ENCODE measurements around the gene OSBPL5. TPM values are rescaled to one million over a fixed set of nuclear protein-coding genes. Genes with fewer than 3 reads are reported as not detected.

Gene OSBPL5
- total RNA-seq, 1 experiment from 2014 or later, result 115 TPM

- no TSS peak for BruUV-seq (replicated peaks)
- intact Hi-C loops (cut with micrococcal nuclease), result no loop called here
- H3K27ac Mint-ChIP-seq (ENCODE audit: low read depth, unreplicated experiment), result no peak overlapping the region
These were observed 8.8 kb downstream of the OSBPL5 start for GRCh38 chr11:3156282-3156660.

GRCh38 chr11:3155691-3156258 lies 9.3 kb downstream of the OSBPL5 start:
- ChIA-PET CTCF (interaction anchor here (0.7 kb wide), 1 partner anchor 66 kb away, joined by 3 read pairs; no protein-coding TSS in a partner anchor), POLR2A (interaction anchor here (0.9 kb wide), 1 partner anchor 26 kb away, joined by 3 read pairs; no protein-coding TSS in a partner anchor)
- H3K27ac Mint-ChIP-seq (ENCODE audit: low read depth, unreplicated experiment), result no peak overlapping the region
- DNase-seq (ENCODE audit: unreplicated experiment), result no peak
- no peaks in the 10 kb centered on the region for H3K27me3 Mint-ChIP-seq (ENCODE audit: insufficient read depth, unreplicated experiment)
- TF ChIP-seq, protein P1, sequence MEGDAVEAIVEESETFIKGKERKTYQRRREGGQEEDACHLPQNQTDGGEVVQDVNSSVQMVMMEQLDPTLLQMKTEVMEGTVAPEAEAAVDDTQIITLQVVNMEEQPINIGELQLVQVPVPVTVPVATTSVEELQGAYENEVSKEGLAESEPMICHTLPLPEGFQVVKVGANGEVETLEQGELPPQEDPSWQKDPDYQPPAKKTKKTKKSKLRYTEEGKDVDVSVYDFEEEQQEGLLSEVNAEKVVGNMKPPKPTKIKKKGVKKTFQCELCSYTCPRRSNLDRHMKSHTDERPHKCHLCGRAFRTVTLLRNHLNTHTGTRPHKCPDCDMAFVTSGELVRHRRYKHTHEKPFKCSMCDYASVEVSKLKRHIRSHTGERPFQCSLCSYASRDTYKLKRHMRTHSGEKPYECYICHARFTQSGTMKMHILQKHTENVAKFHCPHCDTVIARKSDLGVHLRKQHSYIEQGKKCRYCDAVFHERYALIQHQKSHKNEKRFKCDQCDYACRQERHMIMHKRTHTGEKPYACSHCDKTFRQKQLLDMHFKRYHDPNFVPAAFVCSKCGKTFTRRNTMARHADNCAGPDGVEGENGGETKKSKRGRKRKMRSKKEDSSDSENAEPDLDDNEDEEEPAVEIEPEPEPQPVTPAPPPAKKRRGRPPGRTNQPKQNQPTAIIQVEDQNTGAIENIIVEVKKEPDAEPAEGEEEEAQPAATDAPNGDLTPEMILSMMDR (IDR thresholded peaks at IDR 0.05; ENCODE audit: unreplicated experiment), result no peak
- no TSS peak for BruUV-seq (replicated peaks)
- H3K36me3 Mint-ChIP-seq (ENCODE audit: insufficient read depth, unreplicated experiment), result peaks cover 13% of the 10 kb centered on the region
- H3K4me3 Mint-ChIP-seq (ENCODE audit: unreplicated experiment), result no peak overlapping the region
- H3K4me1 Mint-ChIP-seq (ENCODE audit: insufficient read depth, unreplicated experiment), result peaks cover 6% of the 10 kb centered on the region
- intact Hi-C loops (cut with micrococcal nuclease), result no loop called here
- no peaks in the 10 kb centered on the region for H3K9me3 Mint-ChIP-seq (ENCODE audit: unreplicated experiment)

More at GRCh38 chr11:3156282-3156660, 8.8 kb downstream of the OSBPL5 start:
- DNase-seq (ENCODE audit: unreplicated experiment), result no peak
- Mint-ChIP-seq H3K27me3 (ENCODE audit: insufficient read depth, unreplicated experiment) (no peaks in the 10 kb centered on the region), H3K4me1 (ENCODE audit: insufficient read depth, unreplicated experiment) (peaks cover 6% of the 10 kb centered on the region), H3K4me3 (ENCODE audit: unreplicated experiment) (no peak overlapping the region), H3K9me3 (ENCODE audit: unreplicated experiment) (no peaks in the 10 kb centered on the region), H3K36me3 (ENCODE audit: insufficient read depth, unreplicated experiment) (peaks cover 13% of the 10 kb centered on the region)
- CTCF ChIA-PET, result interaction anchor here (0.7 kb wide), 1 partner anchor 66 kb away, joined by 3 read pairs; no protein-coding TSS in a partner anchor
- POLR2A ChIA-PET, result no interaction called here
- TF ChIP-seq, protein P1 (IDR thresholded peaks at IDR 0.05; ENCODE audit: unreplicated experiment), result no peak

DNA sequence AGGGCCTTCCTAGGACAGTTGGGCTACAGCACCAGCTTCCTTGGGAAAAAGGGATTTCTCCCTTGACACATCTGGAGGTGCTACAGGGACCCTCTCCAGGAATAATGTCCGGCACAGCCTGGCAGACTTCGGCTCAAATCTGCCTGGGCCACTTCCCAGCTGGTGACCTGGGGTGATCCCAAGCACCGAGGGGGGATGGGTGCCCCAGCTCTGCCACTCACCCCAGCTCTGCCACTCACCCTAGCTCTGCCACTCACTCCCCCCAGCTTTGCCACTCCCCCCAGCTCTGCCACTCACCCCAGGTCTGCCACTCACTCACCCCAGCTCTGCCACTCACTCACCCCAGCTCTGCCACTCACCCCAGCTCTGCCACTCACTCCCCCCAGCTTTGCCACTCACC lies 9.9 kb downstream of the OSBPL5 start:
- intact Hi-C loops (cut with micrococcal nuclease), result no loop called here
- Mint-ChIP-seq H3K36me3 (ENCODE audit: insufficient read depth, unreplicated experiment) (peaks cover 13% of the 10 kb centered on the region), H3K27ac (ENCODE audit: low read depth, unreplicated experiment) (no peak overlapping the region), H3K4me1 (ENCODE audit: insufficient read depth, unreplicated experiment) (peaks cover 6% of the 10 kb centered on the region), H3K4me3 (ENCODE audit: unreplicated experiment) (no peak overlapping the region), H3K27me3 (ENCODE audit: insufficient read depth, unreplicated experiment) (no peaks in the 10 kb centered on the region), H3K9me3 (ENCODE audit: unreplicated experiment) (no peaks in the 10 kb centered on the region)
- no TSS peak for BruUV-seq (replicated peaks)
- DNase-seq (ENCODE audit: unreplicated experiment), result no peak
- CTCF ChIA-PET, result interaction anchor here (0.6 kb wide), 1 partner anchor 32 kb away, joined by 3 read pairs; no protein-coding TSS in a partner anchor
- TF ChIP-seq, protein P1 (IDR thresholded peaks at IDR 0.05; ENCODE audit: unreplicated experiment), result no peak
- POLR2A ChIA-PET, result interaction anchor here (0.9 kb wide), 1 partner anchor 26 kb away, joined by 3 read pairs; no protein-coding TSS in a partner anchor

DNA sequence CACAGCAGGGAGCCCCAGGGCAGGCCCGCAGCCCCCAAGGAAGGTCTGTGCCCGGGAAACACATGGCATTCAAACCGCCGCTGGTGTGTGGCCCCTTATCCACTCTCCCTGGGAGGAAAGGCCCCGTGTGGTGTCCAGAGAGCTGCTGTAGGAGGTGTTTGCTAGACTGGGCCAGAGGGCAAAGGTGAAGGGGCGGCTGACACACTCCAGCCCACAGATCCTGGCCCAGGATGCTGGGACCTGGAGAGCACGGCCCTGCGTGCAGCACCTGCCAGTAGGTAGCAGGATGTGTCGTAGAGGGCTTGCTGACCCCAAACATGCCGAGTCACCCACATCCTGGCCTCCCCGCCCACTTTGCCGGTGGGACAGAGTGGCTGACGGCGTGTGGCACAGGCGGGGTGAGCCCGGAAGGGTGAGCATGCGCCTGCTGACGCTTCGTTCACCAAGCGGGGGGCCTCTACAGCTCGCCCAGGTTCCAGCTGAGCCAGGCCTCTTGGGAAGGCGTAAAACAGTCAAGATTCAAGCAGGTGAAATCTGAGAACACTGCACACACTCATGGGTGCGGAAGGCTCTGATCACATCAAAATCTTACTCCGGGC lies 11.0 kb downstream of the OSBPL5 start:
- Mint-ChIP-seq H3K36me3 (ENCODE audit: insufficient read depth, unreplicated experiment) (peaks cover 13% of the 10 kb centered on the region), H3K4me1 (ENCODE audit: insufficient read depth, unreplicated experiment) (peaks cover 4% of the 10 kb centered on the region), H3K27me3 (ENCODE audit: insufficient read depth, unreplicated experiment) (no peaks in the 10 kb centered on the region), H3K9me3 (ENCODE audit: unreplicated experiment) (no peaks in the 10 kb centered on the region), H3K27ac (ENCODE audit: low read depth, unreplicated experiment) (no peak overlapping the region), H3K4me3 (ENCODE audit: unreplicated experiment) (no peak overlapping the region)
- POLR2A ChIA-PET, result no interaction called here
- TF ChIP-seq, protein P1 (IDR thresholded peaks at IDR 0.05; ENCODE audit: unreplicated experiment), result no peak
- intact Hi-C loops (cut with micrococcal nuclease), result no loop called here
- no peak for DNase-seq (ENCODE audit: unreplicated experiment)
- CTCF ChIA-PET, result no interaction called here
- BruUV-seq (replicated peaks), result no TSS peak

All from MCF 10A (cell line).